Adrenal gland (tissue), 12 donors: ENCODE data around the gene KIRREL3. TPM values are rescaled to one million over a fixed set of nuclear protein-coding genes. Genes with fewer than 3 reads are reported as not detected.

Source experiments
- DNase-seq, 7 donors: peaks; one replicate each; pipeline ENCODE4 v3.0.0-alpha.2; 2019 to 2020
- H3K27ac ChIP-seq, 5 donors: fragments of 200-600 bp; sonication (generic) in 4 of 5; 1 replicate in 3 of 5; 2 replicates in 2 of 5; pipeline versions ENCODE4 v1.5.1 to v1.8.0; 2016 to 2020; ENCODE audit warnings: mild to moderate bottlenecking in 1 of 5
- H3K27me3 ChIP-seq: fragments of 200-600 bp; 2 replicates; pipeline ENCODE4 v1.8.0; 2021
- H3K36me3 ChIP-seq, 2 donors: fragments of 200-600 bp; replicated peaks in 1 of 2; 1 replicate in 1 of 2; 2 replicates in 1 of 2; pipeline versions ENCODE4 v1.5.1 to v1.8.0; 2018 to 2022
- H3K4me1 ChIP-seq, 2 donors: fragments of 200-600 bp; replicated peaks in 1 of 2; 1 replicate in 1 of 2; 2 replicates in 1 of 2; pipeline versions ENCODE4 v1.5.1 to v1.8.0; 2018 to 2021
- H3K4me3 ChIP-seq, 4 donors: fragments of 200-600 bp; sonication (generic) in 3 of 4; one replicate each; pipeline ENCODE4 v1.5.1; 2016 to 2018
- H3K9me3 ChIP-seq, 3 donors: fragments of 200-600 bp; sonication (generic) in 1 of 3; replicated peaks in 1 of 3; 1 replicate in 2 of 3; 2 replicates in 1 of 3; pipeline versions ENCODE4 v1.5.1 to v1.8.0; 2016 to 2021
- CTCF ChIP-seq, 6 experiments: fragments of 450-650 bp in 4 of 6; fragments of 200-600 bp in 2 of 6; sonication (generic) in 1 of 6; IDR thresholded peaks; 1 replicate in 5 of 6; 2 replicates in 1 of 6; pipeline versions ENCODE4 v1.5.1 to v1.8.0; 2016 to 2021; ENCODE audit warnings: antibody characterized with exemption in 6 of 6, mild to moderate bottlenecking in 2 of 6, moderate library complexity in 1 of 6
- POLR2A ChIP-seq, 2 donors: fragments of 450-650 bp; IDR thresholded peaks; one replicate each; pipeline ENCODE4 v1.6.1; 2017; ENCODE audit warnings: antibody characterized with exemption in 2 of 2, mild to moderate bottlenecking in 2 of 2, moderate library complexity in 1 of 2
- WGBS, 4 donors: extraction: QIAGEN DNeasy Blood & Tissue Kit in 2 of 4; methylation state at CpG; one replicate each; pipeline versions ENCODE4 v1.1.5 to v1.1.7; 2013 to 2017; 5-methylcytosine and 5-hydroxymethylcytosine counted together
- intact Hi-C, 2 donors: fragments of 100-400 bp; cut with DNase I; formaldehyde crosslinking; loops; one replicate each; pipeline versions ENCODE4 v1.14.1 to v1.15.0; 2022 to 2023
- polyA plus RNA-seq, 3 donors: library from polyadenylated mRNA; stranded (reverse); fragments of 200-250 nt in 2 of 3; fragments of 350-450 nt in 1 of 3; fragmentation: Illumina TruSeq in 1 of 3; extraction: RNeasy Lipid Tissue Mini Kit (QIAGEN cat#74804) in 1 of 3; gene quantifications; one replicate each; pipeline ENCODE4 v1.2.3, GENCODE V29; 2013 to 2014
- total RNA-seq, 9 donors: library from RNA; depleted of rRNA in 4 of 9; stranded (reverse); fragments of >200 nt in 4 of 9; fragments of 120-200 nt in 1 of 9; fragmentation: NEBNext Ultra II Directional in 1 of 9; extraction: Animal tissue kit (Norgen Biotek cat#: 25700) in 1 of 9; gene quantifications; one replicate each; pipeline versions ENCODE4 v1.1.0 to v1.2.4, GENCODE V29; 2013 to 2023
- donor health status: healthy with polysubstance abuse.
- donor health status: Bipolar disorder and iron deficiency.
- donor health status: DM: yes; HTN: yes; CAD: no.
- donor health status: DM: no; HTN: no; CAD: no.
- donor health status: DM: no; HTN: no; CAD: no.
- donor health status: DM: yes; HTN: yes; CAD: no.

KIRREL3 gene
- total and polyA plus RNA-seq, 12 donors, result 0.07 to 4.1 (median 0.64) TPM; not detected in 1

- H3K4me1 ChIP-seq, result no peaks in the 10 kb centered on the region
- no peak for DNase-seq
- TF ChIP-seq CTCF (IDR thresholded peaks at IDR 0.05) (no peak), POLR2A (IDR thresholded peaks at IDR 0.05) (no peak)
- H3K9me3 ChIP-seq, result no peaks in the 10 kb centered on the region
- no peak overlapping the region for H3K27ac ChIP-seq
- 83 to 94% (median 90%) methylated on average over 3 to 7 of the region's 7 CpGs for WGBS, 4 donors
- H3K27me3 ChIP-seq, result no peaks in the 10 kb centered on the region
- H3K36me3 ChIP-seq, result no peaks in the 10 kb centered on the region
- no peak overlapping the region for H3K4me3 ChIP-seq
- intact Hi-C loops, result no loop called here
These were observed 275.0 kb downstream of the KIRREL3 start for GRCh38 chr11:126725521-126725920.

- Histone ChIP-seq H3K9me3 (no peaks in the 10 kb centered on the region), H3K27ac (no peak overlapping the region), H3K27me3 (no peaks in the 10 kb centered on the region), H3K36me3 (no peaks in the 10 kb centered on the region), H3K4me1 (no peaks in the 10 kb centered on the region), H3K4me3 (no peak overlapping the region)
- no peak for TF ChIP-seq CTCF (IDR thresholded peaks at IDR 0.05)
- TF ChIP-seq POLR2A (IDR thresholded peaks at IDR 0.05), result no peak
- intact Hi-C loops, result no loop called here
- 41 to 60% (median 50%) methylated on average over 5 of the region's 5 CpGs for WGBS, 4 donors
- DNase-seq, result no peak
These were observed 275.5 kb downstream of the KIRREL3 start for GRCh38 chr11:126725043-126725442.

- DNase-seq, result no peak
- H3K4me1 ChIP-seq, result no peaks in the 10 kb centered on the region
- TF ChIP-seq CTCF (IDR thresholded peaks at IDR 0.05) (no peak), POLR2A (IDR thresholded peaks at IDR 0.05) (no peak)
- no peaks in the 10 kb centered on the region for H3K9me3 ChIP-seq
- intact Hi-C loops, result no loop called here
- H3K27ac ChIP-seq, result no peak overlapping the region
- H3K27me3 ChIP-seq, result no peaks in the 10 kb centered on the region
- no peak overlapping the region for H3K4me3 ChIP-seq
- WGBS, 4 donors, result 55 to 68% (median 66%) methylated on average over 1 of the region's 1 CpG
- no peaks in the 10 kb centered on the region for H3K36me3 ChIP-seq
These were observed 276.9 kb downstream of the KIRREL3 start for GRCh38 chr11:126723665-126724045.

GRCh38 chr11:126722956-126723664, 277.5 kb downstream of the KIRREL3 start:
- Histone ChIP-seq H3K4me1 (no peaks in the 10 kb centered on the region), H3K27ac (no peak overlapping the region), H3K9me3 (no peaks in the 10 kb centered on the region), H3K4me3 (no peak overlapping the region), H3K27me3 (no peaks in the 10 kb centered on the region), H3K36me3 (no peaks in the 10 kb centered on the region)
- intact Hi-C loops, result no loop called here
- DNase-seq, result no peak
- TF ChIP-seq POLR2A (IDR thresholded peaks at IDR 0.05), result no peak
- no peak for TF ChIP-seq CTCF (IDR thresholded peaks at IDR 0.05)
- 78 to 95% (median 92%) methylated on average over 6 of the region's 6 CpGs for WGBS, 4 donors
